Thoracic aorta (tissue), 2 donors: Measurements from ENCODE around the gene ZNF416. TPM values are rescaled to one million over a fixed set of nuclear protein-coding genes. Genes with fewer than 3 reads are reported as not detected.

ENCODE experiments used
- ATAC-seq: fragments of 150-250 bp; one replicate; pipeline ENCODE4 v1.8.0; 2017; ENCODE audit warnings: low read depth; ENCODE audit not compliant: insufficient number of reproducible peaks, low FRiP score
- DNase-seq: peaks from one replicate; pipeline ENCODE4 v3.0.0-alpha.2; 2020; ENCODE audit warnings: low spot score
- H3K27ac ChIP-seq, 2 donors: fragments of 200-600 bp; sonication (generic); 1 replicate in 1 of 2; 2 replicates in 1 of 2; pipeline ENCODE4 v1.5.1; 2016; ENCODE audit warnings: mild to moderate bottlenecking in 2 of 2, moderate library complexity in 2 of 2
- H3K27me3 ChIP-seq: fragments of 200-600 bp; sonication (generic); replicated peaks from 2 replicates; pipeline ENCODE4 v1.6.0; 2016; ENCODE audit warnings: mild to moderate bottlenecking; ENCODE audit not compliant: insufficient read depth
- H3K36me3 ChIP-seq: fragments of 200-600 bp; sonication (generic); one replicate; pipeline ENCODE4 v1.5.1; 2016
- H3K4me1 ChIP-seq, 2 donors: fragments of 200-600 bp; sonication (generic); 1 replicate in 1 of 2; 2 replicates in 1 of 2; pipeline versions ENCODE4 v1.5.1 to v1.6.0; 2016; ENCODE audit warnings: low read depth in 2 of 2, mild to moderate bottlenecking in 1 of 2; ENCODE audit not compliant: control insufficient read depth in 1 of 2
- H3K4me3 ChIP-seq: fragments of 200-600 bp; sonication (generic); 2 replicates; pipeline ENCODE4 v1.5.1; 2016; ENCODE audit warnings: mild to moderate bottlenecking
- H3K9me3 ChIP-seq: fragments of 200-600 bp; sonication (generic); 2 replicates; pipeline ENCODE4 v1.5.1; 2016
- CTCF ChIP-seq: fragments of 200-600 bp; sonication (generic); IDR thresholded peaks from one replicate; pipeline ENCODE4 v1.5.1; 2019; ENCODE audit warnings: antibody characterized with exemption
- total RNA-seq, 2 donors: library from RNA; depleted of rRNA; stranded (reverse); fragments of >200 nt; gene quantifications; one replicate each; pipeline versions ENCODE4 v1.1.0 to v1.2.3, GENCODE V29; 2016

Gene ZNF416
- total RNA-seq, 2 donors from 2014 or later, result 1.6 to 4.1 TPM

DNA sequence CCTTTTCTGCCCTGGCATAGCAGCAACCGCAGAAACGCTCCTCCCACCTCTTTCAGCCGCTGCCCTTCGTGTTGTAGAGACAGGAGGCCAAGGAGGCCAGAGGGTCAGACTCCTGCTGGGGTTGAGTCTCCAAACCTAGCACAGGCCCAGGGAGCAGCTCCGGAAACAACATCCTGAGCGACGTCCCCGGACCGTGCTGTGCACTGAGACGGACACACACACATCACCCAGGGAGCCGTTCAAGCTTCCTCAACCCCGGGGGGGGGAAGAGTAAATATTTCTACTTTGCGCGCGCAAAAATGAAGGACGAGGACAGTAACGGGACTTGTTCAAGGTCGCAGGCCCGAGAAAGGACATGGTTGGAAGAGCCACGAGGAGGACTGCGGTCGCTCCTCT is 19.7 kb downstream of the ZNF416 start:
- TF ChIP-seq CTCF, result no peak
- Histone ChIP-seq H3K27ac (no peak overlapping the region), H3K27me3 (no peaks in the 10 kb centered on the region), H3K36me3 (peaks cover 25% of the 10 kb centered on the region), H3K9me3 (peaks cover 19% of the 10 kb centered on the region), H3K4me1 (peaks cover 5 to 20% of the 10 kb centered on the region in 2 donors), H3K4me3 (peak overlapping the region; percentile 74)
- no peak for ATAC-seq
- DNase-seq, result no peak

- Histone ChIP-seq H3K4me1 (peaks cover 5 to 20% of the 10 kb centered on the region in 2 donors), H3K27ac (no peak overlapping the region), H3K36me3 (peaks cover 30% of the 10 kb centered on the region), H3K27me3 (no peaks in the 10 kb centered on the region), H3K9me3 (peaks cover 23% of the 10 kb centered on the region), H3K4me3 (peak overlapping the region; percentile 74)
- DNase-seq, result no peak
- ATAC-seq, result no peak
- no peak for TF ChIP-seq CTCF
These were observed 20.2 kb downstream of the ZNF416 start for GRCh38 chr19:57558525-57558924.

- H3K9me3 ChIP-seq, result peaks cover 32% of the 10 kb centered on the region
- H3K4me3 ChIP-seq, result no peak overlapping the region
- peaks cover 39% of the 10 kb centered on the region for H3K36me3 ChIP-seq
- TF ChIP-seq CTCF, result no peak
- no peak overlapping the region for H3K27ac ChIP-seq
- DNase-seq (no peak), ATAC-seq (no peak)
- H3K27me3 ChIP-seq, result no peaks in the 10 kb centered on the region
- H3K4me1 ChIP-seq, result peaks cover 5 to 20% of the 10 kb centered on the region in 2 donors
These were observed 21.1 kb downstream of the ZNF416 start for GRCh38 chr19:57557659-57558058.

DNA sequence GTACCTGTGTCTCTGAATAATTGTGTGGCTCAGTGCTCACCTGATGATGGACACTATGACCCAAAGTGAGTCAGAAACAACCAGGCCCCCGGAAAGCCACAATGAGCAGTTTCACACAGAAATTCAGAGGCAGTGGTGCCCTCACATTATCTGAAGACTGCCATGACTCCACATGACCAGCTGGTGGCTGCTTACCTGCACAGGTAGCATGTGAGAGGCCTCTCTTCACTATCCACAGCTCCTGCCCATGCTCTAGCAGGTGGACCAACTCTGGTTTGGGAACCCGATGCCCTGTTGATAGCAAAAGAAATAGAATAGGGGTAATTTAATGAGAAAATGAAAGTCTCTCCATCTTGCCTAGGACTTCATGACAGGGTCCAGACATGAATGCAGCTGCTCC is 26.3 kb downstream of the ZNF416 start:
- Histone ChIP-seq H3K4me3 (no peak overlapping the region), H3K4me1 (no peaks in the 10 kb centered on the region), H3K9me3 (peaks cover 84% of the 10 kb centered on the region), H3K36me3 (peaks cover 89% of the 10 kb centered on the region), H3K27me3 (no peaks in the 10 kb centered on the region), H3K27ac (no peak overlapping the region)
- ATAC-seq, result no peak
- no peak for DNase-seq
- no peak for TF ChIP-seq CTCF

- Histone ChIP-seq H3K4me3 (no peak overlapping the region), H3K36me3 (peaks cover 93% of the 10 kb centered on the region), H3K27me3 (no peaks in the 10 kb centered on the region), H3K9me3 (peaks cover 100% of the 10 kb centered on the region), H3K27ac (no peak overlapping the region), H3K4me1 (no peaks in the 10 kb centered on the region)
- DNase-seq, result no peak
- TF ChIP-seq CTCF, result no peak
- no peak for ATAC-seq
These were observed 32.2 kb downstream of the ZNF416 start for GRCh38 chr19:57546513-57546912.
